ENCODE data around the gene KRT84. TPM values are rescaled to one million over a fixed set of nuclear protein-coding genes. Genes with fewer than 3 reads are reported as not detected.
"Not testable (repeated sequence)": the region's sequence is repeated elsewhere in the genome, so short reads cannot be mapped to it uniquely, and the experiment has no call there.

The KRT84 gene
- total RNA-seq, 6 donors from 2014 or later, result not detected

DNA sequence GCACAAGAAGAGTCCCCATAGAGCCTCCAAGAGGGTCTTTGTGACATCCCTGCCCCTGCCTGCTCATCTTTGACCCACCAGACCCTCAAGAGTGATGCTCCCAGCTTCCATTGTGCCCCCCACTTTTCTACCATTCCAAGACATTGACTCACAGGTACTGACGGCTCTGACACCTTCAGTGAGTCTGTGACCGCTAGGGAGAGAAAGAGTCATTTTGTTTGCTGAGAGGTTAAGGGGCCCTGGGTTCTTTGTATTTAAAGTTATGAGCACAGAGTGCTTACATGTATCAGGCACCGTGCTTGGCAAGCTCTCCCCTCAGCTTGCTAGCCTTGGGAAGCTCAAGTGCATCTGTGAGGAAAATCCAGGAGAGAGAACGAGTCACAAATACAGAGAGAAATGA is 27.8 kb upstream of the KRT84 start:
- H3K4me1 ChIP-seq, result peaks cover 0 to 9% (median 4%) of the 10 kb centered on the region in 4 donors
- TF ChIP-seq EP300 (IDR thresholded peaks at IDR 0.05), result no peak
- no peak for TF ChIP-seq POLR2AphosphoS5 (IDR thresholded peaks at IDR 0.05)
- TF ChIP-seq, protein P1, sequence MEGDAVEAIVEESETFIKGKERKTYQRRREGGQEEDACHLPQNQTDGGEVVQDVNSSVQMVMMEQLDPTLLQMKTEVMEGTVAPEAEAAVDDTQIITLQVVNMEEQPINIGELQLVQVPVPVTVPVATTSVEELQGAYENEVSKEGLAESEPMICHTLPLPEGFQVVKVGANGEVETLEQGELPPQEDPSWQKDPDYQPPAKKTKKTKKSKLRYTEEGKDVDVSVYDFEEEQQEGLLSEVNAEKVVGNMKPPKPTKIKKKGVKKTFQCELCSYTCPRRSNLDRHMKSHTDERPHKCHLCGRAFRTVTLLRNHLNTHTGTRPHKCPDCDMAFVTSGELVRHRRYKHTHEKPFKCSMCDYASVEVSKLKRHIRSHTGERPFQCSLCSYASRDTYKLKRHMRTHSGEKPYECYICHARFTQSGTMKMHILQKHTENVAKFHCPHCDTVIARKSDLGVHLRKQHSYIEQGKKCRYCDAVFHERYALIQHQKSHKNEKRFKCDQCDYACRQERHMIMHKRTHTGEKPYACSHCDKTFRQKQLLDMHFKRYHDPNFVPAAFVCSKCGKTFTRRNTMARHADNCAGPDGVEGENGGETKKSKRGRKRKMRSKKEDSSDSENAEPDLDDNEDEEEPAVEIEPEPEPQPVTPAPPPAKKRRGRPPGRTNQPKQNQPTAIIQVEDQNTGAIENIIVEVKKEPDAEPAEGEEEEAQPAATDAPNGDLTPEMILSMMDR (IDR thresholded peaks at IDR 0.05), result no peak
- no peak for TF ChIP-seq POLR2A (IDR thresholded peaks at IDR 0.05)
- H3K9me3 ChIP-seq, result no peaks in the 10 kb centered on the region
- H3K27me3 ChIP-seq, result no peaks in the 10 kb centered on the region
- WGBS, 2 donors, result 38 to 42% methylated on average over 4 of the region's 4 CpGs
- H3K27ac ChIP-seq, result no peak overlapping the region
- no peak overlapping the region for H3K4me3 ChIP-seq
- no peak for ATAC-seq (ENCODE audit: low FRiP score in 2 of 2)
- DNase-seq, result no peak
- no peaks in the 10 kb centered on the region for H3K36me3 ChIP-seq

DNA sequence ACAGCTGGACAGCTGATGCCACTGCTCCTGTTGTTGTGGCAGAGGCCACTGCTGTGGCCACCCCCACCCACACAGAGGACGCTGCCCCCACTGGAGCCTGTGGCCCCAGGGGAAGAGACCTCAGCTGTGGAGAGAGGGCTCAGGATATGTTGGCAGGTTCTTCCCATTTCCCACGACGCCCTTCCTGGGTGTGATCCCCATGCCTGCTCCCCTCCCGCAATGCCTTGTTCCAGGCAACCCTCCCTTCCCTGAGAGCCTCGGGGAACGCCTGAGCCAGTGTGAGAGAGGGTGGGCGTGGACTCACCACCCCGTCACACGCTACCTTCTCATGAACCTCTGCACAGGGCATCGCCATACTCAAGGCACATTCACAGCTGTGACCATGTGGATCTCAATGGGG is 26.4 kb upstream of the KRT84 start:
- Histone ChIP-seq H3K4me1 (peaks cover 0 to 5% (median 4%) of the 10 kb centered on the region in 4 donors), H3K9me3 (no peaks in the 10 kb centered on the region), H3K36me3 (no peaks in the 10 kb centered on the region), H3K27ac (no peak overlapping the region), H3K4me3 (no peak overlapping the region), H3K27me3 (no peaks in the 10 kb centered on the region)
- peak in 1 of 2 donors; percentile 43 for ATAC-seq (ENCODE audit: low FRiP score in 2 of 2)
- TF ChIP-seq EP300 (IDR thresholded peaks at IDR 0.05) (no peak), POLR2AphosphoS5 (IDR thresholded peaks at IDR 0.05) (no peak), POLR2A (IDR thresholded peaks at IDR 0.05) (no peak)
- TF ChIP-seq, protein P1 (IDR thresholded peaks at IDR 0.05), result no peak
- 82 to 85% methylated on average over 10 of the region's 10 CpGs for WGBS, 2 donors
- peak in 1 of 2 donors; percentile 51 for DNase-seq

DNA sequence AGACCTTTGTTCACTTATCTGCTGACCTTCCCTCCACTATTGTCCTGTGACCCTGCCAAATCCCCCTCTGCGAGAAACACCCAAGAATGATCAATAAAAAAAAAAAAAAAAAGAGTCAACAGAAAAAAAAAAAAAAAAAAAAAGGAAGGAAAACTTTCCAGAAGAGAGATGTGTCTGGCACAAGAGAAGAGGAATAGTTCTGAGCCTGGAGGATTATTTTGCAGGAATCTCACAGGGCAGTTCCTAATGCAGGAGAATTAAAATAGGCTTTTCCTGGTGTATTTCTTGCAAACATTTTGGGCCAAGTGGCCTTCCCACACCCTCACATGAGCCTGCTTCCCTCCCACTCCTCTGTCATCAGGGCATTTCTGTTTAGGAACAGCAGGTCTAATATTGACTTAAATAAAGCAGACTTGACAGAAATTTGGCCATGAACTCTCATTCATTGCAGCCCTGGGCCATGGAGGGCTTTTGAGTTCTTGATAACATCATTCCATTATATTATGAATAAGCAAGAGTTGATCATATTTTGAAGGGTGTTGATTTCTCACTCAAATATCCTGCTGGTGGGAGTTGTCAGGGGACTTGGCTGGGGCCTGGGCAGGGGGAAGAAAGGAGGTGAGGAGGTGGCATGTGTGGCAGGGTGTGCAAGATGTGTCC is 25.3 kb upstream of the KRT84 start:
- H3K9me3 ChIP-seq; H3K36me3 ChIP-seq; H3K27ac ChIP-seq; H3K4me3 ChIP-seq; ATAC-seq (ENCODE audit: low FRiP score in 2 of 2); H3K4me1 ChIP-seq; H3K27me3 ChIP-seq; DNase-seq: not testable (repeated sequence)
- no CpG with 5 or more reads among the region's 1 CpG for WGBS, 2 donors

DNA sequence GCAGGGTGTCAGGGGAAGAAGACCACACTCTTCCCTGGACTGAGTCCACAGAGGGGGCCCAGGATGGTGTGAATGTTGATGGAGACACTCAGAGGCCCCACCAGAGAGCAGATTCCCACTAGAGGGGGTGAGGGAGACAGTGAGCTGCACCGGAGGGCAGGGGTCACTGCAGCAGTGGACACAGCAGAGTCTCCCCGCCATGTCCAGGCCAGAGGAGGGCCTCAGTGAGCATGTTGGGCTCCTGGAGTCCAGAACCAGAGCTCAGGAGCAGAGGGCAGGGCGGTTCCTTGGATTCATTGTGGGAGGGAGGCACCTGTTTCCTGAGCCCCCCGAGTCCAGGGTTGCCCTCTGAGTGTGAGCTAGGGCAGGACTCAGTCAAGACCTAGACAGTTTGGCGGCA is 22.5 kb upstream of the KRT84 start:
- ATAC-seq (ENCODE audit: low FRiP score in 2 of 2) (no peak), DNase-seq (no peak)
- Histone ChIP-seq H3K4me1 (no peaks in the 10 kb centered on the region), H3K9me3 (no peaks in the 10 kb centered on the region), H3K27ac (no peak overlapping the region), H3K36me3 (no peaks in the 10 kb centered on the region), H3K4me3 (no peak overlapping the region), H3K27me3 (no peaks in the 10 kb centered on the region)
- TF ChIP-seq, protein P1 (IDR thresholded peaks at IDR 0.05), result no peak
- TF ChIP-seq POLR2A (IDR thresholded peaks at IDR 0.05) (no peak), EP300 (IDR thresholded peaks at IDR 0.05) (no peak), POLR2AphosphoS5 (IDR thresholded peaks at IDR 0.05) (no peak)
- 74 to 86% methylated on average over 3 to 5 of the region's 5 CpGs for WGBS, 2 donors

DNA sequence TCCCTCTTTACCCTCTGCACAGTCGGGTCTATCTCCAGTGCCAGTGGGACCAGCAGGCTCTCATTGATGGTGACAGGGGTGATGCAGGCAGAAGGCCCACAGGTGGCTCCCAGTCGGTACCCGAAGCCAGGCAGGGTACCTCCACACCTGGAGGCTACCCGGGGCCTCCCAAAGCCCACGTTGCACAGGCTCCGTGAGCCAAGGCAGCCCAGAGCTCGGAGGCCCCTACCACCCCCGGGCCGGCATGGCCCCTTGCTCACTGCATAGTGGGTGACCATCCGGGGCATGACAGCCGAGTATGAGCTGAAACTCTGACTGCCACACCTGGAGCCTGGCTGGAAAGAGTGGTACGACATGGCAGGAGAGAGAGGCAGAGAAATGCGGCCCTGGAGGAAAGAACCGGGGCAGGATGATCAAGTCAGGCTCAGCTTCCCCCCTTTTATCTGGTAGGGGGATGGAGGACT is 20.5 kb upstream of the KRT84 start, which contains the start of gene KRT82:
KRT82 (minus strand) TSS at position 414 of the 464 bp plus-strand sequence; CDS start at position 356, 58 bp downstream.
- no peak for TF ChIP-seq EP300 (IDR thresholded peaks at IDR 0.05)
- TF ChIP-seq POLR2A (IDR thresholded peaks at IDR 0.05), result no peak
- TF ChIP-seq POLR2AphosphoS5 (IDR thresholded peaks at IDR 0.05), result no peak
- TF ChIP-seq, protein P1 (IDR thresholded peaks at IDR 0.05), result no peak
- no peak for DNase-seq

More for the DNA sequence above, 20.5 kb upstream of the KRT84 start, which contains the start of gene KRT82:
- 85 to 100% methylated on average over 5 to 13 of the region's 14 CpGs for WGBS, 2 donors
- Histone ChIP-seq H3K9me3 (no peaks in the 10 kb centered on the region), H3K36me3 (no peaks in the 10 kb centered on the region), H3K27ac (no peak within 1 kb of the TSS), H3K27me3 (no peaks in the 10 kb centered on the region), H3K4me3 (no peak within 1 kb of the TSS), H3K4me1 (no peaks in the 10 kb centered on the region)
- no peak for ATAC-seq (ENCODE audit: low FRiP score in 2 of 2)
